Measurements from ENCODE around the gene MRPS2. TPM values are rescaled to one million over a fixed set of nuclear protein-coding genes. Genes with fewer than 3 reads are reported as not detected.

MRPS2 gene
- total and polyA plus RNA-seq, 9 of the 15 experiments (the other 6 are each of a cell fraction or from before 2014, with no cell fraction given): 8.0 to 167 (median 81.3) TPM

GRCh38 chr9:135479469-135480052, 20.9 kb upstream of the MRPS2 start, which contains the start of gene PPP1R26 (continued):
- TF ChIP-seq ZBTB8A (IDR thresholded peaks at IDR 0.05; ENCODE audit: partially characterized antibody) (no peak), CREBBP (IDR thresholded peaks at IDR 0.05; ENCODE audit: low read depth, low read length) (no peak), SMARCA5 (IDR thresholded peaks at IDR 0.05) (no peak), VEZF1 (CRISPR knock-in tag; IDR thresholded peaks at IDR 0.05) (peak; percentile 94), L3MBTL2 (IDR thresholded peaks at IDR 0.05) (no peak), MIER1 (IDR thresholded peaks at IDR 0.05; ENCODE audit: low read depth) (no peak), ZBTB2 (IDR thresholded peaks at IDR 0.05) (no peak), KDM4B (IDR thresholded peaks at IDR 0.05; ENCODE audit: borderline replicate concordance in 2 of 2, low read depth in 1 of 2) (no peak), TOE1 (IDR thresholded peaks at IDR 0.05; ENCODE audit: borderline replicate concordance) (no peak), TOE1 (CRISPR knock-in tag; IDR thresholded peaks at IDR 0.05; ENCODE audit: borderline replicate concordance, low read depth) (no peak), ZC3H8 (IDR thresholded peaks at IDR 0.05) (no peak), NONO (IDR thresholded peaks at IDR 0.05; ENCODE audit: low read depth in 2 of 2, low read length in 1 of 2) (no peak), FOXJ3 (CRISPR knock-in tag; IDR thresholded peaks at IDR 0.05) (no peak), POU5F1 (IDR thresholded peaks at IDR 0.05; ENCODE audit: borderline replicate concordance, low read depth, low read length, partially characterized antibody) (no peak), ZNF778 (CRISPR knock-in tag; IDR thresholded peaks at IDR 0.05) (no peak), CTCFL (IDR thresholded peaks at IDR 0.05; ENCODE audit: borderline replicate concordance, insufficient read depth, low read depth, low read length, poor library complexity, severe bottlenecking) (no peak), TAF15 (IDR thresholded peaks at IDR 0.05; ENCODE audit: low read depth, low read length) (no peak), ATF1 (CRISPR knock-in tag; IDR thresholded peaks at IDR 0.05) (no peak), ATF1 (tag; IDR thresholded peaks at IDR 0.05) (no peak)
